ENCODE data around the gene DLG2. TPM values are rescaled to one million over a fixed set of nuclear protein-coding genes. Genes with fewer than 3 reads are reported as not detected.

DLG2 gene
- total and polyA plus RNA-seq, 2 of the 8 experiments (the other 6 are each of a cell fraction or from before 2014, with no cell fraction given) = 1.7 to 14.3 TPM

DNA sequence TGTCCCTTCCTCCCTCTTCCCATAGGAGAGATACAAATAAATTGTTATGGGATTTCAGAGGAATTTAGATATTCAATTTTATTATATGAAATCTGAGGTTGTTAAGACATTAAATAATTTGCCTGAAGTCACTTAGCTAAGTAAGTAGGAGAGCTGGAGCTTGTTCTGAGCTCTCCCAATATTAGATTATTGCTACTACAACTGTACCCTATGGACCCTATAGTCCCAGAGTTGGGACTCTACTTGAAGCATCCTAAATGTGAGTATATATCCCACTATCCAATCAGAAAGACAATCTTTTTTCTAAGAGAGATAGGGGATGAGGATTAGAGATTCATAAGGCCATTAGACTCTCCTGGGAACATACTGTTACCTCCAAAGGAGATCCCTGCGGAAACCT is 1130.0 kb downstream of the DLG2 start (continued):
- TF ChIP-seq, protein P1, sequence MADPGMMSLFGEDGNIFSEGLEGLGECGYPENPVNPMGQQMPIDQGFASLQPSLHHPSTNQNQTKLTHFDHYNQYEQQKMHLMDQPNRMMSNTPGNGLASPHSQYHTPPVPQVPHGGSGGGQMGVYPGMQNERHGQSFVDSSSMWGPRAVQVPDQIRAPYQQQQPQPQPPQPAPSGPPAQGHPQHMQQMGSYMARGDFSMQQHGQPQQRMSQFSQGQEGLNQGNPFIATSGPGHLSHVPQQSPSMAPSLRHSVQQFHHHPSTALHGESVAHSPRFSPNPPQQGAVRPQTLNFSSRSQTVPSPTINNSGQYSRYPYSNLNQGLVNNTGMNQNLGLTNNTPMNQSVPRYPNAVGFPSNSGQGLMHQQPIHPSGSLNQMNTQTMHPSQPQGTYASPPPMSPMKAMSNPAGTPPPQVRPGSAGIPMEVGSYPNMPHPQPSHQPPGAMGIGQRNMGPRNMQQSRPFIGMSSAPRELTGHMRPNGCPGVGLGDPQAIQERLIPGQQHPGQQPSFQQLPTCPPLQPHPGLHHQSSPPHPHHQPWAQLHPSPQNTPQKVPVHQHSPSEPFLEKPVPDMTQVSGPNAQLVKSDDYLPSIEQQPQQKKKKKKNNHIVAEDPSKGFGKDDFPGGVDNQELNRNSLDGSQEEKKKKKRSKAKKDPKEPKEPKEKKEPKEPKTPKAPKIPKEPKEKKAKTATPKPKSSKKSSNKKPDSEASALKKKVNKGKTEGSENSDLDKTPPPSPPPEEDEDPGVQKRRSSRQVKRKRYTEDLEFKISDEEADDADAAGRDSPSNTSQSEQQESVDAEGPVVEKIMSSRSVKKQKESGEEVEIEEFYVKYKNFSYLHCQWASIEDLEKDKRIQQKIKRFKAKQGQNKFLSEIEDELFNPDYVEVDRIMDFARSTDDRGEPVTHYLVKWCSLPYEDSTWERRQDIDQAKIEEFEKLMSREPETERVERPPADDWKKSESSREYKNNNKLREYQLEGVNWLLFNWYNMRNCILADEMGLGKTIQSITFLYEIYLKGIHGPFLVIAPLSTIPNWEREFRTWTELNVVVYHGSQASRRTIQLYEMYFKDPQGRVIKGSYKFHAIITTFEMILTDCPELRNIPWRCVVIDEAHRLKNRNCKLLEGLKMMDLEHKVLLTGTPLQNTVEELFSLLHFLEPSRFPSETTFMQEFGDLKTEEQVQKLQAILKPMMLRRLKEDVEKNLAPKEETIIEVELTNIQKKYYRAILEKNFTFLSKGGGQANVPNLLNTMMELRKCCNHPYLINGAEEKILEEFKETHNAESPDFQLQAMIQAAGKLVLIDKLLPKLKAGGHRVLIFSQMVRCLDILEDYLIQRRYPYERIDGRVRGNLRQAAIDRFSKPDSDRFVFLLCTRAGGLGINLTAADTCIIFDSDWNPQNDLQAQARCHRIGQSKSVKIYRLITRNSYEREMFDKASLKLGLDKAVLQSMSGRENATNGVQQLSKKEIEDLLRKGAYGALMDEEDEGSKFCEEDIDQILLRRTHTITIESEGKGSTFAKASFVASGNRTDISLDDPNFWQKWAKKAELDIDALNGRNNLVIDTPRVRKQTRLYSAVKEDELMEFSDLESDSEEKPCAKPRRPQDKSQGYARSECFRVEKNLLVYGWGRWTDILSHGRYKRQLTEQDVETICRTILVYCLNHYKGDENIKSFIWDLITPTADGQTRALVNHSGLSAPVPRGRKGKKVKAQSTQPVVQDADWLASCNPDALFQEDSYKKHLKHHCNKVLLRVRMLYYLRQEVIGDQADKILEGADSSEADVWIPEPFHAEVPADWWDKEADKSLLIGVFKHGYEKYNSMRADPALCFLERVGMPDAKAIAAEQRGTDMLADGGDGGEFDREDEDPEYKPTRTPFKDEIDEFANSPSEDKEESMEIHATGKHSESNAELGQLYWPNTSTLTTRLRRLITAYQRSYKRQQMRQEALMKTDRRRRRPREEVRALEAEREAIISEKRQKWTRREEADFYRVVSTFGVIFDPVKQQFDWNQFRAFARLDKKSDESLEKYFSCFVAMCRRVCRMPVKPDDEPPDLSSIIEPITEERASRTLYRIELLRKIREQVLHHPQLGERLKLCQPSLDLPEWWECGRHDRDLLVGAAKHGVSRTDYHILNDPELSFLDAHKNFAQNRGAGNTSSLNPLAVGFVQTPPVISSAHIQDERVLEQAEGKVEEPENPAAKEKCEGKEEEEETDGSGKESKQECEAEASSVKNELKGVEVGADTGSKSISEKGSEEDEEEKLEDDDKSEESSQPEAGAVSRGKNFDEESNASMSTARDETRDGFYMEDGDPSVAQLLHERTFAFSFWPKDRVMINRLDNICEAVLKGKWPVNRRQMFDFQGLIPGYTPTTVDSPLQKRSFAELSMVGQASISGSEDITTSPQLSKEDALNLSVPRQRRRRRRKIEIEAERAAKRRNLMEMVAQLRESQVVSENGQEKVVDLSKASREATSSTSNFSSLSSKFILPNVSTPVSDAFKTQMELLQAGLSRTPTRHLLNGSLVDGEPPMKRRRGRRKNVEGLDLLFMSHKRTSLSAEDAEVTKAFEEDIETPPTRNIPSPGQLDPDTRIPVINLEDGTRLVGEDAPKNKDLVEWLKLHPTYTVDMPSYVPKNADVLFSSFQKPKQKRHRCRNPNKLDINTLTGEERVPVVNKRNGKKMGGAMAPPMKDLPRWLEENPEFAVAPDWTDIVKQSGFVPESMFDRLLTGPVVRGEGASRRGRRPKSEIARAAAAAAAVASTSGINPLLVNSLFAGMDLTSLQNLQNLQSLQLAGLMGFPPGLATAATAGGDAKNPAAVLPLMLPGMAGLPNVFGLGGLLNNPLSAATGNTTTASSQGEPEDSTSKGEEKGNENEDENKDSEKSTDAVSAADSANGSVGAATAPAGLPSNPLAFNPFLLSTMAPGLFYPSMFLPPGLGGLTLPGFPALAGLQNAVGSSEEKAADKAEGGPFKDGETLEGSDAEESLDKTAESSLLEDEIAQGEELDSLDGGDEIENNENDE (IDR thresholded peaks at IDR 0.05; ENCODE audit: insufficient replicate concordance, low read length) = no peak
- TF ChIP-seq EP300 (IDR thresholded peaks at IDR 0.05; ENCODE audit: borderline replicate concordance in 1 of 2, low read depth in 2 of 2, low read length in 2 of 2) (no peak), ZNF274 (IDR thresholded peaks at IDR 0.05; ENCODE audit: borderline replicate concordance, extremely low read depth, low read length) (no peak), BACH1 (IDR thresholded peaks at IDR 0.05; ENCODE audit: low read length) (no peak), SIRT6 (IDR thresholded peaks at IDR 0.05; ENCODE audit: low read length) (no peak), POLR2A (IDR thresholded peaks at IDR 0.05; ENCODE audit: control extremely low read depth in 1 of 2, low read depth in 2 of 2, low read length in 2 of 2) (no peak), TEAD4 (IDR thresholded peaks at IDR 0.05; ENCODE audit: low read depth, low read length) (no peak)
